HG02943 (cell line): ENCODE results near the gene OR6C70.
"Not testable (repeated sequence)": the region's sequence is repeated elsewhere in the genome, so short reads cannot be mapped to it uniquely, and the experiment has no call there.

ENCODE experiments used
- ATAC-seq: cut with Tn5 transposase; IDR thresholded peaks from one replicate; pipeline ENCODE4 v1.9.1; 2021; ENCODE audit warnings: mild to moderate bottlenecking, low read depth, moderate library complexity; ENCODE audit not compliant: unreplicated experiment

Gene OR6C70

GRCh38 chr12:55470088-55470829, at the start of gene OR6C70:
Gene OR6C70 (minus strand): TSS chr12:55470138. CDS start chr12:55470138, 0 bp downstream.
- no peak for ATAC-seq

GRCh38 chr12:55516391-55516790, 46.5 kb upstream of the OR6C70 start:
- ATAC-seq: no peak

DNA sequence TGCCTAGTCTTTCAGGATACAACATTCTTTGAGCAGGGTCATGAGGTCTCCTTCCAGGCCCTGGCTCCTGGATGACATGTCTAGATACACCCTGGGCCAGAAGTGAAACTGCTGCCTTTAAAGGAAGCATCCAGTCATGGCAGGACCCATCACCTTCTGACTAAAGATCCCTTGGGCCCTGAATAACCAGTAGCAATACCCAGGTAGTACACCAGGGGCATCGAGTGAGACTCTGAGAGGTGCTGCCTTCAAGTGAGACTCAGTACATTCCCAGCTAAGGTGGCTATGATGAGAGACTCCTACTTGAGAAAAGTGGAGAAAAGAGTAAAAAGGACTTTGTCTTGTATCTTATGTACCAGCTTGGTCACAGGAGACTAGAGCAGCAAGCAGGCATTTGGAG, 45.8 kb upstream of the OR6C70 start:
- ATAC-seq: no peak

- ATAC-seq: no peak
Observed at GRCh38 chr12:55501601-55502000, 31.7 kb upstream of the OR6C70 start.

DNA sequence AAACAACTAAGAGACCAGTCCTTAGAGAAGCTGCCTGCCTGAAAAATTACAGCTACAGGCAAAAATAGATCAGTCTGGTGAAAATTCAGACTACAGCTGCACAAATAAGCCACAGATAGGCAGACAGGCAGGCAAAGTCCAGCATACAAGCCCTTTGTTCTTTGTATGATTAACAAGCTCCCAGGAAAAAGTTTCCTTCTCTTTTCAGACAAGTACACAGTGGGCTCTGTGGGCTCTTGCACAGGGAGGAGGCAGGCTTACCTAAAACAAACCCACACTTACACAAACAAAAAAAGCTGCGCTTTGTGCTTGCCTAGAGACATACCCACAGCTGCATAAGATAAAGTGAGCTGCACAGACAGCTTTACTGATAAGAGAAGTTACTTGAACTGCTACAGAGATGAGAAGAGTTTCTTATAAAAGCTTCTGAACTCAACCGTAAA, 29.9 kb upstream of the OR6C70 start:
- no peak for ATAC-seq

DNA sequence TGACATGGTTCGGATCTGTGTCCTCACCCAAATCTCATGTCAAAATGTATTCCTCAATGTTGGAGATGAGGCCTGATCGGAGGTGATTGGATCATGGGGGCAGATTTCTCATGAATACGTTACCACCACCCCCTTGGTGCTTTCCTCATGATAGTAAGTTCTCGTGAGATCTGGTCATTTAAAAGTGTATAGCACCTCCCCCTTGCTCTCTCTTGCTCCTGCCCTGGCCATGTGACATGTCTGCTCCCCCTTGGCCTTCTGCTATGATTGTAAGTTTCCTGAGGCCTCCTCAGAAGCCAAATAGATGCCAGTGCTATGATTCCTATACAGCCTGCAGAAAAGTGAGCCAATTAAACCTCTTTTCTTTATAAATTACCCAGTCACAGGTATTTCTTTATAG, 29.3 kb upstream of the OR6C70 start:
- ATAC-seq: no peak

DNA sequence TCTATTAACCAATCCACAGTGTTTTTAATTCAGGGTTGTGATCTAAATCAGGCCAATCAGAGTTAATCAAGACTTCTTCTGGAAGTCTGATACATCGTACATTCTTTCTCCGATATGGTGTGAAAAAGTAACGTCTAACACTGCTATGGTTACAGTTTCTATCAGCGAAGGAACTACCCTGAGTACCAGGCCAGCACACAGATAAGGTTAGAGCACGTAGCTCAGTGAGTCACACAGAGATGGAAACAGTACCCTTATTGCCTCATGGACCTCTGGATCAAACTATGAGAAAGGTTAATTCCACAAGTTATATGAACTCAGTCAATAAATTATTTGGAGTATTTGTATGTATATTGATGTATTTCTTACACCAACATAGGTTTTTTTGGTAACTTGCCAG, 25.6 kb upstream of the OR6C70 start:
- no peak for ATAC-seq

GRCh38 chr12:55492078-55492477, 22.1 kb upstream of the OR6C70 start, which contains the start of gene OR6C68:
Gene OR6C68 (plus strand): TSS chr12:55492378. CDS start chr12:55492378, 0 bp downstream.
- ATAC-seq: no peak

DNA sequence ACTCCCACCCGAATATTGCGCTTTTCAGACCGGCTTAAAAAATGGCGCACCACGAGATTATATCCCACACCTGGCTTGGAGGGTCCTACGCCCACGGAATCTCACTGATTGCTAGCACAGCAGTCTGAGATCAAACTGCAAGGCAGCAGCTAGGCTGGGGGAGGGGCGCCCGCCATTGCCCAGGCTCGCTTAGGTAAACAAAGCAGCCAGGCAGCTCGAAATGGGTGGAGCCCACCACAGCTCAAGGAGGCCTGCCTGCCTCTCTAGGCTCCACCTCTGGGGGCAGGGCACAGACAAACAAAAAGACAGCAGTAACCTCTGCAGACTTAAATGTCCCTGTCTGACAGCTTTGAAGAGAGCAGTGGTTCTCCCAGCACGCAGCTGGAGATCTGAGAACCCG, 14.3 kb upstream of the OR6C70 start:
- ATAC-seq: not testable (repeated sequence)

- not testable (repeated sequence) for ATAC-seq
Observed at GRCh38 chr12:55479136-55479535, 9.2 kb upstream of the OR6C70 start.

DNA sequence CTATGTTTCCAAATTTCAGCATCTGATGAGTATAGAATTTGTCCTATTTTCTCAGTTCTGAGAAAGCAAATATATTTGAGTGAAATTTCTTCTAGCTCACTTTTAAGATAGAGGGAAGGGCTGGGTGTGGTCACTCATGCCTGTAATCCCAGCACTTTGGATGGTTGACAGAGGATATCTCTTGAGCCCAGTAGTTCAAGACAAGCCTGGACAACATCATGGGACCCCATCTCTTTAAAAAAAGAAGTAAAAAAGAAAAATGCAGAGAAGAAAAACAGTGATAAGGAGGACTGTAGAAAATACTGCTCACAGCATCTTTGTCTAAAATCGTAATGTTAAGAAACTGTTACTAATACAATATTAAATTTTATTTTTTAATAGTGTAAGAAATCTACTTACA, 2.3 kb upstream of the OR6C70 start:
- no peak for ATAC-seq

GRCh38 chr12:55469291-55469690, 647 bp downstream of the OR6C70 start:
- no peak for ATAC-seq

- ATAC-seq: no peak
Observed at GRCh38 chr12:55467836-55468235, 2.1 kb downstream of the OR6C70 start.

GRCh38 chr12:55464926-55465325, 5.0 kb downstream of the OR6C70 start:
- ATAC-seq: not testable (repeated sequence)

DNA sequence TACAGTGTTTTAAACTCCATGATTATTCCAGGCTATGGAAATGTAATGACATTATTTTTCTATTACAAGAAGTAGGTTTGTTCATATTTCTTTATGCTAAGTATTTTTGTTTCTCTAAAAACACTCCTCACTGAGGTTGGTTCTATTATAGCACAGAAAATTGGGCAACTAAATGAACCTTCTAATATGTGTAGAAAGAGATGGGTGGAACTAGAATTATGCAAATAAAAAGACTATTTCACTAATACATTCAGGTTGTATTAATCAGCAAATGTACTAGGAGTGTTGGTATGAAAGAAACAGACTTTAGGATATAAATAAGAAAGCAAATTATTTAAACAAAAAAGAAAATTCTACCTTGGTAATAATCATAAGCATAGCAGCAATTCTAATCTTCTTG, 21.1 kb downstream of the OR6C70 start:
- no peak for ATAC-seq

DNA sequence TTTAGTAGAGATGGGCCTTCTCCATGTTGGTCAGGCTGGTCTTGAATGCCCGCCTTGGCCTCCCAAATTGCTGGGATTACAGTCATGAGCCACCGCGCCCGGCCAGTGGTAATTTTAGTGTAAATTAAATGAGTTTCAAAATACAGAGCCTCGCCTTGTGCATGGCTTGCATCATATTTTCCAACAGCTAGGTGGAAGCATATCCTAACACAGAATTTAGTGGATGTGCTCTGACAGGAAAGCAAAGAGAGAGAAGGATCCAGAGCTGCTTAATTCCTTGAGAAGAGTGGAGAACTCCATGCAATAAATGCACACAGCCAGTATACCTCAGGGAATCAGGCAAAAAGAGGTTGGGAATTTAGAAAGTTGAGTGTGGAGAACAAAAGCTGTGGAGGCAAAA, 23.6 kb downstream of the OR6C70 start:
- ATAC-seq: no peak

DNA sequence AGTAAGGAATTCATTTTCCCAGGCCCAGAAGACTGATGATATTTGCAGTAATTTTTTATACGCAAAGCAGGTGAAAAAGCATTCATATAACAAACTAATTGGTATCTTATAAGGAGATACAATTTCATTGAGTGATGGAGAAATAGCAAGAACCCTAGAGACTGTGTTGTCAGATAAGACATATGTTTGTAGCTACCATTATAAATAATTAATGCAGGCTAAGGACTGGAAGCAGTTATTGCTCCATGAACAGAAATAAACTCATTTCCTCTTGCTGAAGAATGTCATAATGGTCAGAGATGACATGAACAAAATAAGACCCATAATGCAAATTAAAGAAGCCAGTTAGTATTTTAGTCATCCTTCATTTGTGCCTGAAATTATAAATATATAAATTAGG, 24.6 kb downstream of the OR6C70 start:
- ATAC-seq: no peak

DNA sequence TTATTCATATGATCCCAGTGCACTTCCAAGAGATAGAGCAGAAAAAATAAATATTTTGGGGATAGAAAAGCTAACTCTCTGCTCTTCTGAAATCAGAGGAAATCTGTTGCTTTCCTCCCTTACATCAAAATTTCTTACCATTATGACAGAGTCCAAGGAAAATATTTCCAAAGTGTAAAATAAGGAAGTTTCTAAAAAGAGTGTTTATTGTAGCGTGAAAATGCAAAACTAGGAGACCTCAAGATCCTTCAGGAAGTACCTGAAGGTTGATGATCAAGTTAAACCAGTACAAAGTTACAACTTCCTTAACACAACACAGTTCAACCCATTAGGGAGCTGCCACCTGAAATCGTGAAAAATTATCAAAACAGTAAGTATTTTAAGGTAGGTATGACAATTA, 26.2 kb downstream of the OR6C70 start, which contains the start of gene OR6C2:
OR6C2 (plus strand) TSS at position 301 of the 400 bp plus-strand sequence. CDS start 8,138 bp downstream, outside the sequence.
- no peak for ATAC-seq

GRCh38 chr12:55441233-55441632, 28.7 kb downstream of the OR6C70 start:
- ATAC-seq: not testable (repeated sequence)

DNA sequence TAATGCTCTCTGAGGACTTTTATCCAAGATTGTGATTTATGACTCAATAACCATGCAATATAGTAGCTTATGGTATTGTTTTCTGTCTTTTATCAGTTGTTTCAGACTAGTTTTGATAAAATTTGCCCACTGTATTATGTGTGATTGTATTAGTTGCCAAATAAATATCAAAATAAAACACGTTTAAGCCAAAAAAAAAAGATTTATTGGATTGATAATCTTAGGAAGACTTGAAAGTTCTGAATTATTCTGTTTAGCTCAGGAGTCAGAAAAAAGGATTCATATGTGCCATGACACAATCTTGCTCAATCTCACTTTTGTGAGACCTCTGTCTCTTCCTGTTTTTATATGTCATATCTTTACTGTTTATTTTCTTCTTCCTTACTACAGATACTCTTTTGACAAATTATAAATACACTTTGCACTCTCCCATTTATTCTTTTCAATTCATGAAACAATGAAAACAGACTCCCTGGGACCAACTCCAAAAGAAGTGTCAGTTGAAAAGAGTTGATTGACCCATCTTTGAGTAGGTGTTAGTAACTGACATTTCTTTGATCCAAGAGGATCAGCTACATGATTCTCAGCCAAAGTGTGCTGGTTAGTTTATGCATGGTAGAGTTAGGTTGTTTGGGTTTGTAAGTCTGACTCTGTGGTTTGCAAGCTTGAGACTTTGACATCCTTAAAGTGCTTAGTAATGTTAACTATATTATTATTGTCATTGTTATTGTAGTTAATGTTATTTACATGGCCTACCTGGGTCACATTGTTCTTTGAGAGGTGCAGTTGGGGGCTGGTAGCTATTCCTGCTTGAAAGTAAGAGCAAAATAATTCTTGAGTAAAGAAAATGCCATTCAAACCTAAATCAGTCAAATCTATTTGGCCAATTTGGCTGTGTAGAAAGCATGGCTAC, 41.4 kb downstream of the OR6C70 start:
- ATAC-seq: no peak

- no peak for ATAC-seq
Observed at GRCh38 chr12:55425954-55426353, 44.0 kb downstream of the OR6C70 start, which contains the start of gene OR6C76. Gene OR6C76 (plus strand): TSS chr12:55426254. CDS start chr12:55426254, 0 bp downstream.
